Natural killer cell (primary cell): ENCODE results near the gene FAM131B. TPM values are rescaled to one million over a fixed set of nuclear protein-coding genes. Genes with fewer than 3 reads are reported as not detected.

Experiments
- ATAC-seq, 3 donors: fragments of 150-1000 bp in 2 of 3; fragments of 200-7000 bp in 1 of 3; cut with Tn5 transposase; 1 replicate in 1 of 3; 2 replicates in 2 of 3; pipeline ENCODE4 v1.10.0; 2021; ENCODE audit warnings: mild to moderate bottlenecking in 2 of 3, moderate library complexity in 2 of 3
- DNase-seq, 2 donors: peaks; one replicate each; pipeline versions ENCODE4 v3.0.0 to v3.0.0-alpha.2; 2013 to 2021; ENCODE audit warnings: mixed read lengths in 1 of 2
- H3K27ac ChIP-seq: one replicate; pipeline ENCODE4 v1.5.1; 2013; ENCODE audit warnings: mild to moderate bottlenecking, low read length
- H3K27me3 ChIP-seq: one replicate; pipeline ENCODE4 v1.6.1; 2013; ENCODE audit warnings: low read length; ENCODE audit not compliant: control insufficient read depth, insufficient read depth
- H3K36me3 ChIP-seq: one replicate; pipeline ENCODE4 v1.6.1; 2013; ENCODE audit warnings: low read length; ENCODE audit not compliant: control insufficient read depth, insufficient read depth
- H3K4me1 ChIP-seq: one replicate; pipeline ENCODE4 v1.6.1; 2013; ENCODE audit warnings: low read length; ENCODE audit not compliant: control insufficient read depth, insufficient read depth
- H3K4me3 ChIP-seq: one replicate; pipeline ENCODE4 v1.5.1; 2013; ENCODE audit warnings: low read length
- H3K9me3 ChIP-seq: one replicate; pipeline ENCODE4 v1.6.1; 2013; ENCODE audit warnings: low read length; ENCODE audit not compliant: control insufficient read depth, insufficient read depth
- H3K27ac Mint-ChIP-seq, 2 donors: one replicate each; pipeline ENCODE4 v1.8.0; 2022; ENCODE audit warnings: mild to moderate bottlenecking in 2 of 2, mixed read lengths in 2 of 2, moderate library complexity in 1 of 2
- H3K27me3 Mint-ChIP-seq, 2 donors: one replicate each; pipeline ENCODE4 v1.8.0; 2022; ENCODE audit warnings: low read depth in 2 of 2, mixed read lengths in 2 of 2
- H3K36me3 Mint-ChIP-seq: one replicate; pipeline ENCODE4 v1.8.0; 2022; ENCODE audit warnings: mixed read lengths
- H3K4me1 Mint-ChIP-seq, 2 donors: one replicate each; pipeline ENCODE4 v1.8.0; 2022; ENCODE audit warnings: mixed read lengths in 2 of 2
- H3K4me3 Mint-ChIP-seq: one replicate; pipeline ENCODE4 v1.8.0; 2022; ENCODE audit warnings: mild to moderate bottlenecking, moderate library complexity, mixed read lengths
- H3K9me3 Mint-ChIP-seq, 2 donors: one replicate each; pipeline ENCODE4 v1.8.0; 2022; ENCODE audit warnings: mixed read lengths in 2 of 2
- WGBS: methylation state at CpG from one replicate; pipeline ENCODE4 v1.1.7; 2013; ENCODE audit warnings: missing lambda C conversion rate; ENCODE audit not compliant: insufficient coverage; 5-methylcytosine and 5-hydroxymethylcytosine counted together
- intact Hi-C: fragments of 100-400 bp; cut with micrococcal nuclease; formaldehyde crosslinking; loops from one replicate; pipeline ENCODE4 v1.14.2; 2022
- total RNA-seq, 4 donors: library from RNA; stranded (reverse); fragments of 120-200 nt in 1 of 4; gene quantifications; one replicate each; pipeline versions ENCODE4 v1.2.3 to v1.2.4, GENCODE V29; 2013 to 2022
- TF ChIP-seq, protein P1 (sequence below): fragments of 200-600 bp; IDR thresholded peaks from one replicate; pipeline ENCODE4 v1.8.0; 2022; ENCODE audit warnings: antibody characterized with exemption

FAM131B gene
- total RNA-seq, 3 donors from 2014 or later (not counting 1 experiment from before 2014, with no cell fraction given): 2.3 to 2.8 (median 2.5) TPM

DNA sequence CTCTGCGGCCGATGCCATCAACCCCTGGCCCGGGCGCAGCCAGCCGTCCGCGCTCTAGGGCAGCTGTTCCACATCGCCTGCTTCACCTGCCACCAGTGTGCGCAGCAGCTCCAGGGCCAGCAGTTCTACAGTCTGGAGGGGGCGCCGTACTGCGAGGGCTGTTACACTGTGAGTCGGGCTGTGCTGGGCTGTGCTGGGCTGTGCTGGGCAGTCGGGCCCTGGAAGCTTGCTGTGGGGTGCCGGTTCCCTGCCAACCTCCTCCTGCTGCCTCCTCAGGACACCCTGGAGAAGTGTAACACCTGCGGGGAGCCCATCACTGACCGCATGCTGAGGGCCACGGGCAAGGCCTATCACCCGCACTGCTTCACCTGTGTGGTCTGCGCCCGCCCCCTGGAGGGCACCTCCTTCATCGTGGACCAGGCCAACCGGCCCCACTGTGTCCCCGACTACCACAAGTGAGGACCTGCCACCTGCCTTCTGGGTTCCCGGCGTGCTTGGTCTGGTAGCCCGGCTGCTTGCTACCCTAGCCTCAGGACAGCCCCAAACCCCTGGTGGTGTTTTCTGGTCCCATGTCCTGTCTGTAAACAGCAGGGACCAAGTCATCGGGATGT is 26.1 kb upstream of the FAM131B start:
- peaks cover 37% of the 10 kb centered on the region for H3K4me1 ChIP-seq
- H3K27me3 ChIP-seq: no peaks in the 10 kb centered on the region
- peaks cover 50% of the 10 kb centered on the region for H3K36me3 ChIP-seq
- no peaks in the 10 kb centered on the region for H3K9me3 ChIP-seq
- H3K27ac Mint-ChIP-seq: peak overlapping the region in 1 of 2 donors; percentile 65
- H3K27me3 Mint-ChIP-seq: no peaks in the 10 kb centered on the region
- no peak overlapping the region for H3K27ac ChIP-seq
- 95% methylated on average over 28 of the region's 28 CpGs for WGBS
- intact Hi-C loops: no loop called here
- peaks cover 0 to 6% of the 10 kb centered on the region in 2 donors for H3K4me1 Mint-ChIP-seq
- no peaks in the 10 kb centered on the region for H3K9me3 Mint-ChIP-seq
- no peaks in the 10 kb centered on the region for H3K36me3 Mint-ChIP-seq
- no peak overlapping the region for H3K4me3 ChIP-seq
- no peak for ATAC-seq
- TF ChIP-seq, protein P1, sequence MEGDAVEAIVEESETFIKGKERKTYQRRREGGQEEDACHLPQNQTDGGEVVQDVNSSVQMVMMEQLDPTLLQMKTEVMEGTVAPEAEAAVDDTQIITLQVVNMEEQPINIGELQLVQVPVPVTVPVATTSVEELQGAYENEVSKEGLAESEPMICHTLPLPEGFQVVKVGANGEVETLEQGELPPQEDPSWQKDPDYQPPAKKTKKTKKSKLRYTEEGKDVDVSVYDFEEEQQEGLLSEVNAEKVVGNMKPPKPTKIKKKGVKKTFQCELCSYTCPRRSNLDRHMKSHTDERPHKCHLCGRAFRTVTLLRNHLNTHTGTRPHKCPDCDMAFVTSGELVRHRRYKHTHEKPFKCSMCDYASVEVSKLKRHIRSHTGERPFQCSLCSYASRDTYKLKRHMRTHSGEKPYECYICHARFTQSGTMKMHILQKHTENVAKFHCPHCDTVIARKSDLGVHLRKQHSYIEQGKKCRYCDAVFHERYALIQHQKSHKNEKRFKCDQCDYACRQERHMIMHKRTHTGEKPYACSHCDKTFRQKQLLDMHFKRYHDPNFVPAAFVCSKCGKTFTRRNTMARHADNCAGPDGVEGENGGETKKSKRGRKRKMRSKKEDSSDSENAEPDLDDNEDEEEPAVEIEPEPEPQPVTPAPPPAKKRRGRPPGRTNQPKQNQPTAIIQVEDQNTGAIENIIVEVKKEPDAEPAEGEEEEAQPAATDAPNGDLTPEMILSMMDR: no peak
- no peak overlapping the region for H3K4me3 Mint-ChIP-seq
- no peak for DNase-seq

DNA sequence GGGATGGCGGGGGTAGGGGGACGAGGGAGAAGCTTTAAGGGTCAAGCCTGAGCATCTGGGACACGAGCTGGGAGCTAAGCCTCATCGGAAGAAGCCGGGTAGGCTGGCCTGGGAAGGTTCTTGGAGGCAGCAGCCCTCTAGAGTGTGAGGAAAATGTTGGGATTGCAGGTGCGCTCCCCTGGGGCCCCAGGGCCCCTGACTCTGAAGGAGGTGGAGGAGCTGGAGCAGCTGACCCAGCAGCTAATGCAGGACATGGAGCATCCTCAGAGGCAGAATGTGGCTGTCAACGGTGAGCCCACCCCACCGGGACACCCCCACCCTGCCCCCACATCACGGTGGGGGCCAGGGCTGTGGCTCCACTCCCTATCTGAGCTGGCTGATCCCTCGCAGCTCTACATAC is 25.5 kb upstream of the FAM131B start:
- intact Hi-C loops: no loop called here
- Mint-ChIP-seq H3K36me3 (no peaks in the 10 kb centered on the region), H3K4me3 (no peak overlapping the region), H3K4me1 (peaks cover 0 to 7% of the 10 kb centered on the region in 2 donors), H3K27ac (peak overlapping the region in 1 of 2 donors; percentile 8), H3K9me3 (no peaks in the 10 kb centered on the region), H3K27me3 (no peaks in the 10 kb centered on the region)
- H3K27me3 ChIP-seq: no peaks in the 10 kb centered on the region
- H3K9me3 ChIP-seq: no peaks in the 10 kb centered on the region
- H3K27ac ChIP-seq: no peak overlapping the region
- WGBS: 93% methylated on average over 10 of the region's 10 CpGs
- ATAC-seq: no peak
- peaks cover 42% of the 10 kb centered on the region for H3K4me1 ChIP-seq
- TF ChIP-seq, protein P1: no peak
- no peak overlapping the region for H3K4me3 ChIP-seq
- DNase-seq: no peak
- peaks cover 51% of the 10 kb centered on the region for H3K36me3 ChIP-seq

DNA sequence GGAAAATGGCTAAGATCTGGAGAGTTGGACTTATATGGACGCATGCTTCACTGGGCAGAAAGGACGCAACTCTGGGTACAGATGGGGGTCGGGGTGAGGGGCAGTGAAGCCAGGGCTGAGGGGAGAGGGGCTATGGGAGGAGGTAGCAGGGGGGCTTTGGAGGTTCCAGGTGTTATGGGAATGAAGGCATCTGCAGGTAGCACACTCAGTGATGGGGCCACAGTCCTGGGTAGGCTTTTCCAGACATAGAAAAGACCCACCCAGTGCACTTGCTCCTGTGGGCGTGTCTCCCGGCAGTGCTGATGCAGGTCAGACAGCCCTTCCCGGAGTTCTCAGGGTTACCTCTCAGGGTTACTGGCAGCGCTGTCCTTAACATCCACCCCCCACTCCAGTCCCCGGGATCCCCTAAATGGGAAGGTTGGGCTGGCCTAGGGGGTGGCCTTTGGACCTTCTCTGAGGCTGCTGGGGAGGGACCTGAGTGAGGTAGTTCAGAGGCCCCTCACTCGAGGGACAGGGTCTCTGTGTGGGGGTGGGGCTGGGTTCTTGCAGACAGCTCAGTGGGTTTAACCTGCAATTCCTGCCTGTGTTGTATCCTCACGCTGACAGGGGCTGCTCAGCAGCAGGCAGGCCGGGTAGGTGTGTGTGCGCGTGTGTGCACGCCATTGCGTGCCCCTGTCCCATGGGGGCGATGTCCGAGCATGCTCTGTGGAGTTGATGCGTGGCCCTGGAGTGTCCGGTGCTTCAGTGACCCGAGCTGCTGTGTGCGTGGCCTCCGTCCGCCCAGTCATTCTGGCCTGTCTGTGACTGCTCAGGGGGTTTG is 24.9 kb upstream of the FAM131B start:
- Histone ChIP-seq H3K36me3 (peaks cover 49% of the 10 kb centered on the region), H3K27me3 (no peaks in the 10 kb centered on the region), H3K9me3 (no peaks in the 10 kb centered on the region), H3K4me1 (peaks cover 49% of the 10 kb centered on the region), H3K4me3 (no peak overlapping the region), H3K27ac (no peak overlapping the region)
- H3K4me3 Mint-ChIP-seq: no peak overlapping the region
- peak overlapping the region in 1 of 2 donors; percentile 8 for H3K27ac Mint-ChIP-seq
- intact Hi-C loops: no loop called here
- H3K9me3 Mint-ChIP-seq: no peaks in the 10 kb centered on the region
- H3K27me3 Mint-ChIP-seq: no peaks in the 10 kb centered on the region
- no peaks in the 10 kb centered on the region for H3K36me3 Mint-ChIP-seq
- H3K4me1 Mint-ChIP-seq: peaks cover 0 to 14% of the 10 kb centered on the region in 2 donors
- TF ChIP-seq, protein P1: no peak
- 94% methylated on average over 21 of the region's 23 CpGs for WGBS
- ATAC-seq (no peak), DNase-seq (peak in 1 of 2 donors; percentile 26)
